Measurements from ENCODE around the gene TRIP10.

DNA sequence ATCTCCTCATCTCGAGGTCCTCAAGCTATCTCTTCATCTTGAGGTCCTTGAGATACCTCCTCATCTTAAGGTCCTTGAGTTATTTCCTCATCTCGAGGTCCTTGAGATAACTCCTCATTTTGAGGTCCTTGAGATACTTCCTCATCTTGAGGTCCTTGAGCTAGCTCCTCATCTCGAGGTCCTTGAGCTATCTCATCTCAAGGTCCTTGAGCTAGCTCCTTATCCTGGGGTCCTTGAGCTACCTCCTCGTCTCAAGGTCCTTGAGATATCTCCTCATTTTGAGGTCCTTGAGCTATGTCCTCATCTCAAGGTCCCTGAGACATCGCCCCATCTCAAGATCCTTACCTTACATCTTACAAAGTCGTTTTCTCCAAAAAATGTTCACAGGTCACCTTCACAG lies 51.8 kb downstream of the TRIP10 start:
- TF ChIP-seq POLR2AphosphoS5 (IDR thresholded peaks at IDR 0.05) (no peak), TAF1 (IDR thresholded peaks at IDR 0.05; ENCODE audit: low read depth) (no peak), REST (IDR thresholded peaks at IDR 0.05; ENCODE audit: borderline replicate concordance) (no peak), RAD21 (conservative IDR thresholded peaks at IDR 0.05) (no peak), MXI1 (conservative IDR thresholded peaks at IDR 0.05; ENCODE audit: poor library complexity, severe bottlenecking) (no peak), EP300 (conservative IDR thresholded peaks at IDR 0.05; ENCODE audit: poor library complexity, severe bottlenecking) (no peak)
- TF ChIP-seq, protein P1, sequence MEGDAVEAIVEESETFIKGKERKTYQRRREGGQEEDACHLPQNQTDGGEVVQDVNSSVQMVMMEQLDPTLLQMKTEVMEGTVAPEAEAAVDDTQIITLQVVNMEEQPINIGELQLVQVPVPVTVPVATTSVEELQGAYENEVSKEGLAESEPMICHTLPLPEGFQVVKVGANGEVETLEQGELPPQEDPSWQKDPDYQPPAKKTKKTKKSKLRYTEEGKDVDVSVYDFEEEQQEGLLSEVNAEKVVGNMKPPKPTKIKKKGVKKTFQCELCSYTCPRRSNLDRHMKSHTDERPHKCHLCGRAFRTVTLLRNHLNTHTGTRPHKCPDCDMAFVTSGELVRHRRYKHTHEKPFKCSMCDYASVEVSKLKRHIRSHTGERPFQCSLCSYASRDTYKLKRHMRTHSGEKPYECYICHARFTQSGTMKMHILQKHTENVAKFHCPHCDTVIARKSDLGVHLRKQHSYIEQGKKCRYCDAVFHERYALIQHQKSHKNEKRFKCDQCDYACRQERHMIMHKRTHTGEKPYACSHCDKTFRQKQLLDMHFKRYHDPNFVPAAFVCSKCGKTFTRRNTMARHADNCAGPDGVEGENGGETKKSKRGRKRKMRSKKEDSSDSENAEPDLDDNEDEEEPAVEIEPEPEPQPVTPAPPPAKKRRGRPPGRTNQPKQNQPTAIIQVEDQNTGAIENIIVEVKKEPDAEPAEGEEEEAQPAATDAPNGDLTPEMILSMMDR (IDR thresholded peaks at IDR 0.05; ENCODE audit: poor library complexity, severe bottlenecking): no peak
